Small intestine (tissue), 7 donors: ENCODE results near the gene NCCRP1. TPM values are rescaled to one million over a fixed set of nuclear protein-coding genes. Genes with fewer than 3 reads are reported as not detected.
"Not testable (repeated sequence)": the region's sequence is repeated elsewhere in the genome, so short reads cannot be mapped to it uniquely, and the experiment has no call there.

Experiments
- DNase-seq, 2 donors: peaks; one replicate each; pipeline versions ENCODE4 v3.0.0 to v3.0.0-alpha.2; 2013
- FAIRE-seq: peaks from 2 replicates; lab custom pipeline; 2012; peaks lifted over from hg19 to GRCh38; lab: Jason Lieb, UNC
- H3K27ac ChIP-seq, 3 donors: one replicate each; pipeline ENCODE4 v1.5.1; 2013; ENCODE audit warnings: low read length in 2 of 3, mild to moderate bottlenecking in 2 of 3, control low read depth in 1 of 3, inconsistent platforms in 1 of 3, low read depth in 1 of 3, moderate library complexity in 1 of 3
- H3K27me3 ChIP-seq, 3 donors: one replicate each; pipeline ENCODE4 v1.6.1; 2013; ENCODE audit warnings: low read length in 3 of 3, inconsistent platforms in 1 of 3; ENCODE audit not compliant: control insufficient read depth in 3 of 3, insufficient read depth in 3 of 3
- H3K36me3 ChIP-seq, 3 donors: one replicate each; pipeline ENCODE4 v1.6.1; 2013; ENCODE audit warnings: low read length in 3 of 3, inconsistent platforms in 1 of 3, low read depth in 1 of 3, mild to moderate bottlenecking in 1 of 3, moderate library complexity in 1 of 3; ENCODE audit not compliant: control insufficient read depth in 3 of 3, insufficient read depth in 2 of 3
- H3K4me1 ChIP-seq, 3 donors: one replicate each; pipeline ENCODE4 v1.6.1; 2013; ENCODE audit warnings: low read length in 2 of 3, inconsistent platforms in 1 of 3, low read depth in 1 of 3, mild to moderate bottlenecking in 1 of 3, moderate library complexity in 1 of 3; ENCODE audit not compliant: control insufficient read depth in 3 of 3, insufficient read depth in 2 of 3
- H3K4me3 ChIP-seq, 3 donors: one replicate each; pipeline ENCODE4 v1.5.1; 2013; ENCODE audit warnings: low read length in 3 of 3, control low read depth in 1 of 3, inconsistent platforms in 1 of 3, low read depth in 1 of 3, mild to moderate bottlenecking in 1 of 3, moderate library complexity in 1 of 3
- H3K9me3 ChIP-seq, 2 donors: one replicate each; pipeline ENCODE4 v1.6.1; 2013; ENCODE audit warnings: low read depth in 1 of 2, low read length in 1 of 2; ENCODE audit not compliant: control insufficient read depth in 2 of 2, insufficient read depth in 1 of 2
- WGBS, 3 donors: extraction: QIAGEN DNeasy Blood & Tissue Kit; methylation state at CpG; one replicate each; pipeline ENCODE4 v1.1.7; 2013; 5-methylcytosine and 5-hydroxymethylcytosine counted together
- polyA plus RNA-seq, 4 donors: library from polyadenylated mRNA; stranded (reverse) in 3 of 4; unstranded in 1 of 4; fragments of 200-250 nt in 3 of 4; fragments of 120-200 nt in 1 of 4; gene quantifications; one replicate each; pipeline versions ENCODE4 v1.2.1 to v1.2.3, GENCODE V29; 2013
- donor health status: healthy with polysubstance abuse.
- donor health status: control.
- donor health status: control.
- donor health status: Bipolar disorder and iron deficiency.
- donor health status: healthy.

Gene NCCRP1
- polyA plus RNA-seq, 4 donors = 0.13 to 1.2 (median 0.45) TPM; not detected in 1

DNA sequence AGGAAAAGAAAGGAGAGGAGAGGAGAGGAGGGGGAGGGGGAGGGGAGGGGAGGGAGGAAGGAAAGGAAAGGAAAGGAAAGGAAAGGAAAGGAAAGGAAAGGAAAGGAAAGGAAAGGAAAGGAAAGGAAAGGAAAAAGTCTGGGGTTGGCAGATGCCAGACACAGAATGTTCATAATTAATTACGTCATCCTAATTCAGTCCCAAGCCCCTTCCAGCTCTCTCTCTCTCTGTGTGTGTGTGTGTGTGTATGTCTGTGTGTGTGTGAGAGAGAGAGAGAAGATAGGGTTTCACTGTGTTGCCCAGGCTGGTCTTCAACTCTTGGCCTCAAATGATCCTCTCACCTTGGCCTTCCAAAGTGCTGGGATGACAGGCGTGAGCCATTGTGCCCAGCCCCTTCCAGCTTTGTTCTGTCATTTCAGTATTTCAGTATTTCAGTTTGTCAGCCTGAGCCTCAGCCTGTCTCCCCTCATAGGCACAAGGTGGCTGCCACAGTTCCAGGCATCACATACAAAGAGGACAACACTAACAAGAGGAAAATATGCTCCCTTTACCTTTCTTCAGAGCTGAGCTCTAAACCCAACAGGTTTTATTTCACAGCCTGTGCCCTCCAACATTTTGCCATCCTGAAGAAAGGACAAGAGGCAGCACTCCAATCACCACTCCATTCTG lies 33.5 kb downstream of the NCCRP1 start:
- Histone ChIP-seq H3K4me3 (no peak overlapping the region), H3K27me3 (peaks cover 0 to 9% (median 0%) of the 10 kb centered on the region in 3 donors), H3K9me3 (no peaks in the 10 kb centered on the region), H3K4me1 (no peaks in the 10 kb centered on the region), H3K27ac (no peak overlapping the region), H3K36me3 (no peaks in the 10 kb centered on the region)
- 81 to 89% (median 86%) methylated on average over 2 of the region's 2 CpGs for WGBS, 3 donors
- no peak for FAIRE-seq
- no peak for DNase-seq

DNA sequence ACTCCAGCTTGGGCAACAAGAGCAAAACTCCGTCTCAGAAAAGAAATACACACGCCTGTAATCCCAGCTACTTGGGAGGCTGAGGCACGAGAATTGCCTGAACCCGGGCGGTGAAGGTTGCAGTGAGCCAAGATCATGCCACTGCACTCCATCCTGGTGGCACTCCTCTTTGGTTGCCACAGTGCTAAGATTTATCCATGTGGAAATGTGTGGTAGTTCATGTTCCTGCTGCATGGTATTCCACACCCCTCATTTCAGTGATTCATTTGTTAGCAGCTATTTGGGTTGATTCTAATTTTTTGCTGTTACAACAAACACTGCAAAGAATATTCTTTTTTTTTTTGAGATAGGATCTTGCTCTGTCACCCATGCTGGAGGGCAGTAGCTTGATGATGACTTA lies 35.9 kb downstream of the NCCRP1 start:
- H3K4me3 ChIP-seq = no peak overlapping the region
- 81 to 92% (median 90%) methylated on average over 5 of the region's 5 CpGs for WGBS, 3 donors
- no peak for DNase-seq
- no peak overlapping the region for H3K27ac ChIP-seq
- no peaks in the 10 kb centered on the region for H3K9me3 ChIP-seq
- no peaks in the 10 kb centered on the region for H3K36me3 ChIP-seq
- peaks cover 0 to 2% (median 0%) of the 10 kb centered on the region in 3 donors for H3K4me1 ChIP-seq
- FAIRE-seq = no peak
- peaks cover 0 to 7% (median 0%) of the 10 kb centered on the region in 3 donors for H3K27me3 ChIP-seq

DNA sequence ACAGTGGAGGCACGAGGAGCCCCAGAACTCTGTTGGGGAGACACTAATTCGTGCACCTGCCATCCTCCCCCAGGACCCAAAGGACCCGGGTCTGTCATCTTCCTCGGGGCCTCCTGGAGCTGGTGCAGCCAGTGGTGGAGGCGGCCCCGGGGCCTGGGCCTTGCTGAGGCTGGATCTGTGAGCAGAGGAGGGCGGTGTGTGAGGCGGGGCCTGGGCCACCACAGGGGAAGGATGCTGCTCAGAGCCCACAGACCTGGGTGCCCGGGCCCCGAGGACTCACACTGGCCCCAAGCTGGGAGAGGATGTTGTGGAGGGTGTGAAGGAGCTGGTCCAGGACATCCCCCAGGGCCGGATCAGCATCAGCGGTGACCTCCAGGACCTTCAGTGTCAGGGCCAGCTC lies 39.8 kb downstream of the NCCRP1 start:
- 67 to 78% (median 73%) methylated on average over 12 of the region's 12 CpGs for WGBS, 3 donors
- FAIRE-seq (no peak), DNase-seq (peak in 1 of 2 donors; percentile 32)
- Histone ChIP-seq H3K9me3 (no peaks in the 10 kb centered on the region), H3K36me3 (no peaks in the 10 kb centered on the region), H3K27me3 (peaks cover 0 to 12% (median 0%) of the 10 kb centered on the region in 3 donors), H3K4me3 (no peak overlapping the region), H3K27ac (no peak overlapping the region), H3K4me1 (peaks cover 0 to 4% (median 0%) of the 10 kb centered on the region in 3 donors)

DNA sequence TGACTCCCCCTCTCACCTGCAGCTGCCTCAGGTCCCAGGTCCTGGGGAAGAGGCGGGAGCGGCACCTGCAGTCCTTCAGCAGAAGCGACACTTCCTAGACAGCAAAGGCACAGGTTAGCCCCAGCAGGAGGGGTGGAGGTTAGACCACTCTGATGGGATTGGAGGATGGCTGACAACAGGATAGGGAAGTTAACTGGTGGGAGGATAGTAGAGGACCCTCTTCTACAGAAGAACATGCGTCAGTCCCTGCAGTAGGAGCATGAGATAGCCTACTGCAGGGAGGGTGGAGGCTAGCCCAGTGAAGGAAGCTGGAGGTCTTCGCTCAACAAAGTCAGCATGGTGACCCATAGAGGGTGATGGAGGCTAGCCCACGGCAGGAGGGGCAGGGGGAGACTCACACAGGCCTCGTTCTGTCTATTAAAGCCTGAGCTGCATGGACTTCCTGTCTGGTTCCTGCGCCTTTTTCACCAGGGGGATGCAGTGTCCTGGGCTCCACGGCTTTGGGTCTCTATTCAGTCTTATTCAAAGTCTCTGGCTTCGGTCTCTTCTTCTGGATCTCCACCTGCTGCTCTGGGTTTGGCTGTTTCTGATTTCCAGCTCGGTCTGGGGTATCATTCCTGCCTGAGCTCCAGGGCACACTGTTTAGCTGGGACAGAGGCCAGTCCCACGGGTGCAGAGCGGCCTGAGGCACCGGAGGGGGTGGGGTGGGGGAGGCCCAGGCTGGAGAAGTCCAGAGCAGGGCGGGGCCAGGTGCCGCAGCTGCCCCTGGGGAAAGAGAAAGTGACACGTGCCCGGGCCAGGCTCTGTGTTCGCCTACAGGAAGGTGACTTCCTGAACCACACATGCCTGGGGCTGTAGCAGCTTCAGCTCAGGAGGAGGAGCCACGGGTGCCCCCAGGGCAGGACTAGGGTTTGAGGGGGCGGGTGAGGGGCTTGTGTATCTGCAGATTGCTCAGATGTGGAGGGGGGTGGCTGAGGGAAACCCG lies 40.7 kb downstream of the NCCRP1 start:
- no peaks in the 10 kb centered on the region for H3K36me3 ChIP-seq
- H3K9me3 ChIP-seq = no peaks in the 10 kb centered on the region
- H3K27me3 ChIP-seq = peaks cover 0 to 15% (median 0%) of the 10 kb centered on the region in 3 donors
- FAIRE-seq (no peak), DNase-seq (peak; percentile 82 to 85)
- H3K27ac ChIP-seq = no peak overlapping the region
- H3K4me3 ChIP-seq = peak overlapping the region in 1 of 3 donors; percentile 24
- 35 to 39% (median 39%) methylated on average over 21 to 22 of the region's 22 CpGs for WGBS, 3 donors
- H3K4me1 ChIP-seq = peaks cover 0 to 4% (median 0%) of the 10 kb centered on the region in 3 donors

DNA sequence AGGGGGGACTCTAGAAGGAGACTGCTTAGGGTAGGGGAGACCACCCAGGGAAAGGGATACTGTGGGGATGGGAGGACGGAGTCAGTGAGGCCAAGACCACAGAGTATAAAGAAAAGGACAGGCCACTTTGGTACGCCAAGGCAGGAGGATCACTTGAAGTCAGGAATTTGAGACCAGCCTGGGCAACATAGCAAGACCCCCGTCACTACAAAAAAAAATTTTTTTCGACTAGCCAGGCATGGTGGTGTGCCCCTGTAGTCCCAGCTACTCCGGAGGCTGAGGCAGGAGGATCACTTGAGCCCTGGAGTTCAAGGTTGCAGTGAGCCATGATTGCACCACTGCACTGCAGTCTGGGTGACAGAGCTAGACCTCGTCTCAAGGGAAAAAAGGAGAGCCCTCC lies 41.4 kb downstream of the NCCRP1 start:
- Histone ChIP-seq H3K4me1 (peaks cover 0 to 4% (median 0%) of the 10 kb centered on the region in 3 donors), H3K27me3 (peaks cover 0 to 15% (median 0%) of the 10 kb centered on the region in 3 donors), H3K4me3 (no peak overlapping the region), H3K9me3 (no peaks in the 10 kb centered on the region), H3K36me3 (no peaks in the 10 kb centered on the region), H3K27ac (no peak overlapping the region)
- DNase-seq (no peak), FAIRE-seq (no peak)
- 67 to 78% (median 75%) methylated on average over 6 of the region's 6 CpGs for WGBS, 3 donors

DNA sequence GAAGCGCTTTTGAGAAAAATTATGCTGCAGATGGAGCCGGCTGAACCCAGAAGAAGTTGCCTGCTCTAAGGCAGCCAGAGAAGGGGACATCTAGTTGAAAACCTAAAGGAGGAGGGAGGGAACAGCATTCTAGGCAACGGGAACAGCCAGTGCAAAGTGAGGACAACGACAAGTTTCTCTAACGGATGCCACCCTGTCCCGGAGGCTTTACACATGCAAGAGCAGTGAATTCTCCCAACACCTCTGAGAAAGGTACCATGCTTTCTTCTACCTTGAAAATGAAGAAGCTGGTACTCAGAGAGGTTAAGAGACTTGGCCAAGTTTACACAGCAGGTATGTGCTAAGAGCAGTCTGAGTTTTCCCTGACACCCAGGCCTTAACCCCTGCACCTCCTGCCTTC lies 42.2 kb downstream of the NCCRP1 start:
- H3K9me3 ChIP-seq = no peaks in the 10 kb centered on the region
- FAIRE-seq = no peak
- WGBS, 3 donors = 90 to 98% (median 92%) methylated on average over 6 of the region's 6 CpGs
- DNase-seq = no peak
- H3K27ac ChIP-seq = no peak overlapping the region
- H3K36me3 ChIP-seq = no peaks in the 10 kb centered on the region
- no peak overlapping the region for H3K4me3 ChIP-seq
- peaks cover 0 to 15% (median 0%) of the 10 kb centered on the region in 3 donors for H3K27me3 ChIP-seq
- H3K4me1 ChIP-seq = peaks cover 0 to 4% (median 0%) of the 10 kb centered on the region in 3 donors

DNA sequence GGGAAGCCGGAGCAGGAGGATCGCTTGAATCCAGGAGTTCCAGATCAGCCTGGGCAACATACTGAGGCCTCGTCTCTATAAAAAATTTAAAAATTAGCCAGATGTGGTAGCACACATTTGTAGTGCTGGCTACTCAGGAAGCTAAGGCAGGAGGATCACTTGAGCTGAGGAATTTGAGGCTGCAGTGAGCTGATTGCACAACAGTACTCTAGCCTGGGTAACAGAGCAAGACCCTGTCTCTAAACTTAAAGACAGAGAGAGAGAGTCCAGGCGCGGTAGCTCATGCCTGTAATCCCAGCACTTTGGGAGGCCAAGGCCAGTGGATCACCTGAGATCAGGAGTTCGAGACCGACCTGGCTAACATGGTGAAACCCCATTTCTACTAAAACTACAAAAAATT lies 43.7 kb downstream of the NCCRP1 start:
- no peaks in the 10 kb centered on the region for H3K36me3 ChIP-seq
- peaks cover 0 to 15% (median 0%) of the 10 kb centered on the region in 3 donors for H3K27me3 ChIP-seq
- 92 to 97% (median 96%) methylated on average over 7 of the region's 7 CpGs for WGBS, 3 donors
- H3K9me3 ChIP-seq = no peaks in the 10 kb centered on the region
- peaks cover 0 to 4% (median 0%) of the 10 kb centered on the region in 3 donors for H3K4me1 ChIP-seq
- no peak overlapping the region for H3K27ac ChIP-seq
- DNase-seq (no peak), FAIRE-seq (no peak)
- H3K4me3 ChIP-seq = no peak overlapping the region

DNA sequence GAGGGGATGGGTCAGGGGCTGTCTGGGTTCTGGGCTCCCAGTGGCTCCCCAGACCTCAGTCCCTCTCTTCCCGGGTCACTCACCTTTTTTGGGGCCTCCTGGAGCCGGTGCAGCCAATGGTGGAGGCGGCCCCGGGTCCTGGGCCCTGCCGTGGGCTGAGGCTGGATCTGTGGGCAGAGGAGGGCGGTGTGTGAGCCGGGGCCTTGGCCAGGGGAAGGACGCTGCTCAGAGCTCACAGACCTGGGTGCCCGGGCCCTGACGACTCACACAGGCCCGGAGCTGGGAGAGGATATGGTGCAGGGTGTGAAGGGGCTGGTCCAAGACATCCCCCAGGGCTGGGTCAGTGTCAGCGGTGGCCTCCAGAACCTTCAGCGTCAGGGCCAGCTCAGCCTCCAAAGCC lies 47.0 kb downstream of the NCCRP1 start:
- not testable (repeated sequence) for DNase-seq, H3K4me3 ChIP-seq, H3K27ac ChIP-seq, H3K36me3 ChIP-seq, H3K9me3 ChIP-seq, H3K4me1 ChIP-seq, FAIRE-seq
- H3K27me3 ChIP-seq = peaks cover 0 to 26% (median 5%) of the 10 kb centered on the region in 3 donors
- WGBS, 3 donors = 68 to 91% (median 83%) methylated on average over 7 to 13 of the region's 13 CpGs
